Activated CD8-positive, alpha-beta T cell treated with anti-CD3 and anti-CD28 coated beads, Interleukin-2, amount 10 ng/mL, durations not matched to agents 7 days and 5 days (primary cell): ENCODE data around the gene LDAH. TPM values are rescaled to one million over a fixed set of nuclear protein-coding genes. Genes with fewer than 3 reads are reported as not detected.

Experiments
- ATAC-seq: fragments of 150-1000 bp; cut with Tn5 transposase; one replicate; pipeline ENCODE4 v1.10.0; 2021; ENCODE audit warnings: moderate library complexity
- CTCF ChIA-PET: fragments of 350-600 bp; sonication (Branson Sonifier 250); formaldehyde crosslinking; loops from one replicate; lab custom pipeline; 2021; ENCODE audit warnings: antibody characterized with exemption; lab: Charles Lee
- POLR2A ChIA-PET: fragments of 350-600 bp; sonication (Branson Sonifier 250); formaldehyde crosslinking; loops from one replicate; lab custom pipeline; 2021; ENCODE audit warnings: antibody characterized with exemption; lab: Charles Lee
- DNase-seq: peaks from one replicate; pipeline ENCODE4 v3.0.0-alpha.2; 2020
- H3K27ac Mint-ChIP-seq: one replicate; pipeline ENCODE4 v1.8.0; 2021; ENCODE audit warnings: mild to moderate bottlenecking, mixed read lengths
- H3K27me3 Mint-ChIP-seq: one replicate; pipeline ENCODE4 v1.8.0; 2021; ENCODE audit warnings: low read depth, mixed read lengths
- H3K36me3 Mint-ChIP-seq: one replicate; pipeline ENCODE4 v1.8.0; 2021; ENCODE audit warnings: low read depth, mixed read lengths
- H3K4me1 Mint-ChIP-seq: one replicate; pipeline ENCODE4 v1.8.0; 2021; ENCODE audit warnings: low read depth, mixed read lengths
- H3K4me3 Mint-ChIP-seq: one replicate; pipeline ENCODE4 v1.8.0; 2021; ENCODE audit warnings: mild to moderate bottlenecking, mixed read lengths
- H3K9me3 Mint-ChIP-seq: one replicate; pipeline ENCODE4 v1.8.0; 2022; ENCODE audit warnings: mixed read lengths; ENCODE audit not compliant: insufficient read depth
- total RNA-seq, 2 experiments: library from RNA; stranded (reverse); gene quantifications; one replicate each; pipeline ENCODE4 v1.2.3, GENCODE V29; 2021

The LDAH gene
- total RNA-seq, 2 experiments from 2014 or later, result 24.5 to 31.7 TPM

GRCh38 chr2:20692081-20692480, 130.8 kb downstream of the LDAH start:
- H3K27me3 Mint-ChIP-seq, result no peaks in the 10 kb centered on the region
- no peak for DNase-seq
- no peaks in the 10 kb centered on the region for H3K4me1 Mint-ChIP-seq
- ChIA-PET POLR2A (no interaction called here), CTCF (no interaction called here)
- no peak for ATAC-seq
- H3K27ac Mint-ChIP-seq, result no peak overlapping the region
- H3K36me3 Mint-ChIP-seq, result peaks cover 12% of the 10 kb centered on the region
- H3K9me3 Mint-ChIP-seq, result no peaks in the 10 kb centered on the region
- H3K4me3 Mint-ChIP-seq, result no peak overlapping the region

- ChIA-PET CTCF (interaction anchor here (0.8 kb wide), 1 partner anchor 271 kb away, joined by 4 read pairs; no protein-coding TSS in a partner anchor), POLR2A (no interaction called here)
- H3K9me3 Mint-ChIP-seq, result no peaks in the 10 kb centered on the region
- no peaks in the 10 kb centered on the region for H3K4me1 Mint-ChIP-seq
- H3K4me3 Mint-ChIP-seq, result no peak overlapping the region
- ATAC-seq, result no peak
- no peak overlapping the region for H3K27ac Mint-ChIP-seq
- peaks cover 17% of the 10 kb centered on the region for H3K36me3 Mint-ChIP-seq
- H3K27me3 Mint-ChIP-seq, result no peaks in the 10 kb centered on the region
- no peak for DNase-seq
These were observed 131.7 kb downstream of the LDAH start for GRCh38 chr2:20691076-20691734.

GRCh38 chr2:20689428-20690264, 133.3 kb downstream of the LDAH start:
- POLR2A ChIA-PET, result no interaction called here
- no peak for DNase-seq

GRCh38 chr2:20687260-20687832, 135.6 kb downstream of the LDAH start:
- POLR2A ChIA-PET, result no interaction called here
- Mint-ChIP-seq H3K27me3 (no peaks in the 10 kb centered on the region), H3K36me3 (peaks cover 22% of the 10 kb centered on the region), H3K4me3 (no peak overlapping the region), H3K9me3 (no peaks in the 10 kb centered on the region), H3K27ac (no peak overlapping the region), H3K4me1 (peaks cover 3% of the 10 kb centered on the region)
- CTCF ChIA-PET, result interaction anchor here (1.4 kb wide), 1 partner anchor 26 kb away, joined by 3 read pairs; no protein-coding TSS in a partner anchor
- DNase-seq (no peak), ATAC-seq (no peak)

More at GRCh38 chr2:20689428-20690264, 133.3 kb downstream of the LDAH start:
- Mint-ChIP-seq H3K27me3 (no peaks in the 10 kb centered on the region), H3K36me3 (peaks cover 22% of the 10 kb centered on the region), H3K27ac (no peak overlapping the region), H3K4me1 (no peaks in the 10 kb centered on the region), H3K4me3 (no peak overlapping the region), H3K9me3 (no peaks in the 10 kb centered on the region)
- ATAC-seq, result no peak
- CTCF ChIA-PET, result no interaction called here

GRCh38 chr2:20684581-20685063, 138.3 kb downstream of the LDAH start:
- H3K36me3 Mint-ChIP-seq, result peaks cover 22% of the 10 kb centered on the region
- no peak for ATAC-seq

GRCh38 chr2:20682167-20682920, 140.6 kb downstream of the LDAH start:
- H3K4me3 Mint-ChIP-seq, result no peak overlapping the region
- H3K4me1 Mint-ChIP-seq, result peaks cover 5% of the 10 kb centered on the region
- DNase-seq, result no peak
- H3K27ac Mint-ChIP-seq, result no peak overlapping the region
- ChIA-PET CTCF (interaction anchor here (0.7 to 1.6 kb wide), 4 partner anchors 17 to 31 kb away, joined by 3 read pairs; partner anchors contain the start of gene HS1BP3), POLR2A (no interaction called here)
- peaks cover 13% of the 10 kb centered on the region for H3K36me3 Mint-ChIP-seq
- no peaks in the 10 kb centered on the region for H3K9me3 Mint-ChIP-seq
- no peak for ATAC-seq
- no peaks in the 10 kb centered on the region for H3K27me3 Mint-ChIP-seq

More at GRCh38 chr2:20684581-20685063, 138.3 kb downstream of the LDAH start:
- Mint-ChIP-seq H3K4me1 (peaks cover 5% of the 10 kb centered on the region), H3K4me3 (no peak overlapping the region), H3K27ac (no peak overlapping the region), H3K9me3 (no peaks in the 10 kb centered on the region), H3K27me3 (no peaks in the 10 kb centered on the region)
- POLR2A ChIA-PET, result no interaction called here
- no peak for DNase-seq
- CTCF ChIA-PET, result interaction anchor here (1.1 kb wide), 2 partner anchors 9 to 23 kb away, joined by 3 to 8 read pairs; no protein-coding TSS in a partner anchor

GRCh38 chr2:20680744-20681375, 142.0 kb downstream of the LDAH start:
- Mint-ChIP-seq H3K27me3 (no peaks in the 10 kb centered on the region), H3K4me3 (no peak overlapping the region), H3K4me1 (peaks cover 5% of the 10 kb centered on the region), H3K27ac (no peak overlapping the region), H3K36me3 (peaks cover 4% of the 10 kb centered on the region), H3K9me3 (no peaks in the 10 kb centered on the region)
- DNase-seq (no peak), ATAC-seq (no peak)
- CTCF ChIA-PET, result no interaction called here
- POLR2A ChIA-PET, result no interaction called here

GRCh38 chr2:20678780-20679179, 144.1 kb downstream of the LDAH start:
- ATAC-seq (no peak), DNase-seq (no peak)
- no peaks in the 10 kb centered on the region for H3K36me3 Mint-ChIP-seq
- no peak overlapping the region for H3K27ac Mint-ChIP-seq
- H3K4me1 Mint-ChIP-seq, result peaks cover 5% of the 10 kb centered on the region
- peaks cover under 1% of the 10 kb centered on the region for H3K27me3 Mint-ChIP-seq
- POLR2A ChIA-PET, result no interaction called here
- H3K4me3 Mint-ChIP-seq, result no peak overlapping the region
- CTCF ChIA-PET, result interaction anchor here (0.8 to 2.0 kb wide), 3 partner anchors 14 to 28 kb away, joined by 3 to 8 read pairs (median 5); partner anchors contain the start of gene HS1BP3
- H3K9me3 Mint-ChIP-seq, result no peaks in the 10 kb centered on the region

GRCh38 chr2:20678086-20678395, 144.9 kb downstream of the LDAH start:
- Mint-ChIP-seq H3K9me3 (no peaks in the 10 kb centered on the region), H3K4me3 (no peak overlapping the region), H3K36me3 (no peaks in the 10 kb centered on the region), H3K27ac (no peak overlapping the region), H3K4me1 (peaks cover 5% of the 10 kb centered on the region), H3K27me3 (peaks cover 5% of the 10 kb centered on the region)
- ATAC-seq (no peak), DNase-seq (no peak)
- POLR2A ChIA-PET, result no interaction called here
- CTCF ChIA-PET, result interaction anchor here (0.7 to 2.0 kb wide), 5 partner anchors 15 to 287 kb away, joined by 3 to 8 read pairs (median 3); partner anchors contain the start of gene HS1BP3

- POLR2A ChIA-PET, result no interaction called here
- H3K4me3 Mint-ChIP-seq, result no peak overlapping the region
- no peaks in the 10 kb centered on the region for H3K36me3 Mint-ChIP-seq
- no peaks in the 10 kb centered on the region for H3K9me3 Mint-ChIP-seq
- H3K4me1 Mint-ChIP-seq, result peaks cover 3% of the 10 kb centered on the region
- DNase-seq (no peak), ATAC-seq (no peak)
- peaks cover 8% of the 10 kb centered on the region for H3K27me3 Mint-ChIP-seq
- no peak overlapping the region for H3K27ac Mint-ChIP-seq
- CTCF ChIA-PET, result interaction anchor here (0.7 to 2.0 kb wide), 5 partner anchors 15 to 287 kb away, joined by 3 to 8 read pairs (median 3); partner anchors contain the start of gene HS1BP3
These were observed 145.4 kb downstream of the LDAH start for GRCh38 chr2:20677301-20678085.
